C4-2B (cell line): ENCODE measurements around the gene MCF2L2.

ENCODE experiments used
- H3K27ac ChIP-seq: fragments of 450-650 bp; 2 replicates; pipeline ENCODE4 v1.5.1; 2017
- CTCF ChIP-seq: fragments of 450-650 bp; conservative IDR thresholded peaks from 2 replicates; pipeline ENCODE4 v1.5.1; 2017; ENCODE audit warnings: mild to moderate bottlenecking
- ZFX ChIP-seq: fragments of 450-650 bp; IDR thresholded peaks from 2 replicates; pipeline ENCODE4 v1.6.1; 2017

MCF2L2 gene

GRCh38 chr3:183357564-183358079 is 70.8 kb downstream of the MCF2L2 start:
- no peak for TF ChIP-seq ZFX
- no peak for TF ChIP-seq CTCF
- no peak overlapping the region for H3K27ac ChIP-seq

GRCh38 chr3:183356920-183357319 is 71.5 kb downstream of the MCF2L2 start:
- no peak overlapping the region for H3K27ac ChIP-seq
- TF ChIP-seq ZFX (no peak), CTCF (no peak)

GRCh38 chr3:183354874-183355273 is 73.5 kb downstream of the MCF2L2 start:
- no peak for TF ChIP-seq ZFX
- TF ChIP-seq CTCF = no peak
- H3K27ac ChIP-seq = no peak overlapping the region

- no peak overlapping the region for H3K27ac ChIP-seq
- TF ChIP-seq CTCF (no peak), ZFX (no peak)
Observed at GRCh38 chr3:183354325-183354831, 74.0 kb downstream of the MCF2L2 start.

- H3K27ac ChIP-seq = no peak overlapping the region
- no peak for TF ChIP-seq CTCF
- TF ChIP-seq ZFX = no peak
Observed at GRCh38 chr3:183353421-183353820, 75.0 kb downstream of the MCF2L2 start.

GRCh38 chr3:183350164-183350563 is 78.3 kb downstream of the MCF2L2 start:
- TF ChIP-seq ZFX = no peak
- TF ChIP-seq CTCF = no peak
- H3K27ac ChIP-seq = no peak overlapping the region

GRCh38 chr3:183349421-183350157 is 78.8 kb downstream of the MCF2L2 start:
- no peak overlapping the region for H3K27ac ChIP-seq
- no peak for TF ChIP-seq CTCF
- no peak for TF ChIP-seq ZFX
